NCI-H146 treated with DMSO at 0.1 percent for 48 hours (cell line): ENCODE results near the gene KLHL8.

ENCODE experiments used
- DNase-seq: peaks from one replicate; lab custom pipeline; 2025; ENCODE audit not compliant: unreplicated experiment; lab: John Stamatoyannopoulos, UW

Gene KLHL8

GRCh38 chr4:87220094-87220822 is at the start of gene KLHL8:
Gene KLHL8, minus strand, starts transcription at chr4:87220618. Its CDS starts 25,079 bp downstream, at chr4:87195539.
- DNase-seq, result no peak

- DNase-seq, result peak; percentile 2
Measured at GRCh38 chr4:87270144-87270543, 49.7 kb upstream of the KLHL8 start.

- DNase-seq, result no peak
Measured at GRCh38 chr4:87268411-87268810, 48.0 kb upstream of the KLHL8 start.

- no peak for DNase-seq
Measured at GRCh38 chr4:87266986-87267385, 46.6 kb upstream of the KLHL8 start.

- no peak for DNase-seq
Measured at GRCh38 chr4:87262886-87263285, 42.5 kb upstream of the KLHL8 start.

GRCh38 chr4:87260477-87260876 is 40.1 kb upstream of the KLHL8 start:
- DNase-seq, result no peak

GRCh38 chr4:87258677-87259076 is 38.3 kb upstream of the KLHL8 start:
- DNase-seq, result no peak

GRCh38 chr4:87257523-87257922 is 37.1 kb upstream of the KLHL8 start:
- no peak for DNase-seq

GRCh38 chr4:87255755-87256154 is 35.3 kb upstream of the KLHL8 start:
- DNase-seq, result no peak

- DNase-seq, result no peak
Measured at GRCh38 chr4:87251106-87251505, 30.7 kb upstream of the KLHL8 start.

GRCh38 chr4:87250294-87250693 is 29.9 kb upstream of the KLHL8 start:
- no peak for DNase-seq

GRCh38 chr4:87249332-87250019 is 29.1 kb upstream of the KLHL8 start:
- DNase-seq, result no peak

- DNase-seq, result no peak
Measured at GRCh38 chr4:87243426-87244053, 23.1 kb upstream of the KLHL8 start.

- peak; percentile 17 for DNase-seq
Measured at GRCh38 chr4:87241336-87241735, 20.9 kb upstream of the KLHL8 start.

- DNase-seq, result peak; percentile 48
Measured at GRCh38 chr4:87240341-87240740, 19.9 kb upstream of the KLHL8 start.

- no peak for DNase-seq
Measured at GRCh38 chr4:87239821-87240220, 19.4 kb upstream of the KLHL8 start.

GRCh38 chr4:87239194-87239593 is 18.8 kb upstream of the KLHL8 start:
- no peak for DNase-seq

GRCh38 chr4:87236861-87237260 is 16.4 kb upstream of the KLHL8 start:
- DNase-seq, result no peak

- DNase-seq, result no peak
Measured at GRCh38 chr4:87235020-87235671, 14.7 kb upstream of the KLHL8 start.

GRCh38 chr4:87232216-87232615 is 11.8 kb upstream of the KLHL8 start:
- no peak for DNase-seq

- DNase-seq, result no peak
Measured at GRCh38 chr4:87230806-87231205, 10.4 kb upstream of the KLHL8 start.

GRCh38 chr4:87229979-87230378 is 9.6 kb upstream of the KLHL8 start:
- no peak for DNase-seq
